DOHH2 (cell line): Measurements from ENCODE around the gene SORBS1.

Source experiments
- H3F3A ChIP-seq: fragments of 200-600 bp; sonication (generic), shearing (Covaris generic); 2 replicates; pipeline ENCODE4 v1.6.0; 2016; ENCODE audit warnings: antibody characterized with exemption, mild to moderate bottlenecking; ENCODE audit not compliant: control insufficient read depth, insufficient read depth
- H3K27ac ChIP-seq: fragments of 200-600 bp; sonication (generic); 2 replicates; pipeline ENCODE4 v1.5.1; 2014; ENCODE audit warnings: low read depth, mild to moderate bottlenecking, low read length, moderate library complexity
- H3K27me3 ChIP-seq: fragments of 200-600 bp; sonication (generic); 2 replicates; pipeline ENCODE4 v1.6.1; 2014; ENCODE audit warnings: mild to moderate bottlenecking, low read length, mixed read lengths; ENCODE audit not compliant: control insufficient read depth
- H3K36me3 ChIP-seq: fragments of 200-600 bp; sonication (generic); 2 replicates; pipeline ENCODE4 v1.6.1; 2014; ENCODE audit warnings: mild to moderate bottlenecking, low read length, moderate library complexity, mixed read lengths; ENCODE audit not compliant: control insufficient read depth
- H3K4me1 ChIP-seq: fragments of 200-600 bp; sonication (generic); 2 replicates; pipeline ENCODE4 v1.6.1; 2014; ENCODE audit warnings: mild to moderate bottlenecking, low read length, mixed read lengths; ENCODE audit not compliant: control insufficient read depth
- H3K4me2 ChIP-seq: fragments of 200-600 bp; sonication (generic); 2 replicates; pipeline ENCODE4 v1.6.0; 2014; ENCODE audit warnings: mild to moderate bottlenecking, low read length, moderate library complexity
- H3K4me3 ChIP-seq: fragments of 200-600 bp; sonication (generic); 2 replicates; pipeline ENCODE4 v1.5.1; 2014; ENCODE audit warnings: mild to moderate bottlenecking, low read length, mixed read lengths
- H3K79me2 ChIP-seq: fragments of 200-600 bp; sonication (generic); 2 replicates; pipeline ENCODE4 v1.6.1; 2014; ENCODE audit warnings: mild to moderate bottlenecking, low read length, mixed read lengths; ENCODE audit not compliant: control insufficient read depth
- H3K9me2 ChIP-seq: fragments of 200-600 bp; sonication (generic); replicated peaks from 2 replicates; pipeline ENCODE4 v1.6.1; 2014; ENCODE audit warnings: mild to moderate bottlenecking, low read length, mixed read lengths; ENCODE audit not compliant: control insufficient read depth
- H3K9me3 ChIP-seq: fragments of 200-600 bp; sonication (generic); 2 replicates; pipeline ENCODE4 v1.6.1; 2014; ENCODE audit warnings: antibody characterized with exemption, low read length, mixed read lengths; ENCODE audit not compliant: control insufficient read depth, insufficient read depth
- H4K20me1 ChIP-seq: fragments of 200-600 bp; sonication (generic); 2 replicates; pipeline ENCODE4 v1.6.0; 2014; ENCODE audit warnings: low read depth, mild to moderate bottlenecking, antibody characterized with exemption, low read length, moderate library complexity; ENCODE audit not compliant: control insufficient read depth, insufficient read depth
- EZH2phosphoT487 ChIP-seq: fragments of 200-600 bp; sonication (generic); IDR thresholded peaks from 2 replicates; pipeline ENCODE4 v1.6.1; 2017; ENCODE audit warnings: borderline replicate concordance, mild to moderate bottlenecking, antibody characterized with exemption, low read length, moderate library complexity, mixed read lengths
- TF ChIP-seq, protein P1 (sequence below): fragments of 200-600 bp; sonication (generic); IDR thresholded peaks from one replicate; pipeline ENCODE4 v1.5.1; 2014; ENCODE audit warnings: antibody characterized with exemption, mild to moderate bottlenecking, low read depth, low read length; ENCODE audit not compliant: poor library complexity, severe bottlenecking

The SORBS1 gene

DNA sequence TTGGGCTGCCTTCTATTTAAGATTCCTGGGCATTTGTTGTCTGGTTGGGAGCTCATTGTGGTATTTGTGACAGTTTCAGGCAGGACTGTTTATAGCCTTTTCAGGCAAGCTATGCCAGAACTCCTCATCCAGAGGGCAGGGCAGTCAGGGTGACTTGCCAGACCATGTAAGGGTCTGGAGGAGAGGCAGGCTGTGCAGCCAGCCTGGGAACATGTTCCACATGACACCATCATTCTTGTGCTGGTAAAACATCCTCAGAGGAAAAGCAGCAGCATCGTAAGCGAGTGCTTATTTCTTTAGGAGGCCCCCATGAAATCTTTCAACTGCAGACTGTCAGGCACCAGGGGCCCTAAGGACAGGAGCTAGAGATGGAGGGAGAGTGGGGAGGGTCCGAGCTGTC, 44.0 kb upstream of the SORBS1 start:
- Histone ChIP-seq H3K27me3 (no peaks in the 10 kb centered on the region), H3K9me3 (no peaks in the 10 kb centered on the region), H3F3A (no peaks in the 10 kb centered on the region; the same call in 1 of the 2 replicates), H4K20me1 (no peaks in the 10 kb centered on the region), H3K4me1 (no peaks in the 10 kb centered on the region), H3K4me3 (no peak overlapping the region), H3K36me3 (peaks cover 44% of the 10 kb centered on the region), H3K4me2 (no peak overlapping the region), H3K9me2 (no peaks in the 10 kb centered on the region), H3K79me2 (no peaks in the 10 kb centered on the region), H3K27ac (no peak overlapping the region)
- TF ChIP-seq, protein P1, sequence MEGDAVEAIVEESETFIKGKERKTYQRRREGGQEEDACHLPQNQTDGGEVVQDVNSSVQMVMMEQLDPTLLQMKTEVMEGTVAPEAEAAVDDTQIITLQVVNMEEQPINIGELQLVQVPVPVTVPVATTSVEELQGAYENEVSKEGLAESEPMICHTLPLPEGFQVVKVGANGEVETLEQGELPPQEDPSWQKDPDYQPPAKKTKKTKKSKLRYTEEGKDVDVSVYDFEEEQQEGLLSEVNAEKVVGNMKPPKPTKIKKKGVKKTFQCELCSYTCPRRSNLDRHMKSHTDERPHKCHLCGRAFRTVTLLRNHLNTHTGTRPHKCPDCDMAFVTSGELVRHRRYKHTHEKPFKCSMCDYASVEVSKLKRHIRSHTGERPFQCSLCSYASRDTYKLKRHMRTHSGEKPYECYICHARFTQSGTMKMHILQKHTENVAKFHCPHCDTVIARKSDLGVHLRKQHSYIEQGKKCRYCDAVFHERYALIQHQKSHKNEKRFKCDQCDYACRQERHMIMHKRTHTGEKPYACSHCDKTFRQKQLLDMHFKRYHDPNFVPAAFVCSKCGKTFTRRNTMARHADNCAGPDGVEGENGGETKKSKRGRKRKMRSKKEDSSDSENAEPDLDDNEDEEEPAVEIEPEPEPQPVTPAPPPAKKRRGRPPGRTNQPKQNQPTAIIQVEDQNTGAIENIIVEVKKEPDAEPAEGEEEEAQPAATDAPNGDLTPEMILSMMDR, result no peak
- no peak for TF ChIP-seq EZH2phosphoT487

DNA sequence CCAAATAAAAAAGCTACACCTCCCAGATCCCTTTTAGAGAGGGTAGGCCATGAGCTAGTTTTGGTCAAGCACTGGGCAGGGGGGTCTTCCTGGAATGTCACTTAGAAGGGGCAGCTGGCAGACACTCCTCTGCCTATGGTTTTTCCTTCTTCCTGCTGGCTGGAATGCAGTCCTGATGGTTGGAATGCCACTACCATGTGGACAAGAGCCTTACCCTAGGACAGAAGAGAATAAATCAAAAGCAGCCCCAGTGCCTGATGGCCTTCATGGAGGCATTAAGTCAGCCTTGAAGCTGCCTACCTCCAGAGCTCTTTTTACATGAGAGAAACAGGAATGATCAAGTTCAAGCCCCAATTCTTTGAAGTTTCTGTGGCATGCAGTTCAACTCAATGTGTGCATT, 43.5 kb upstream of the SORBS1 start:
- Histone ChIP-seq H3K4me2 (no peak overlapping the region), H3F3A (no peaks in the 10 kb centered on the region; the same call in 1 of the 2 replicates), H4K20me1 (no peaks in the 10 kb centered on the region), H3K27ac (no peak overlapping the region), H3K36me3 (peaks cover 39% of the 10 kb centered on the region), H3K4me1 (no peaks in the 10 kb centered on the region), H3K9me3 (no peaks in the 10 kb centered on the region), H3K4me3 (no peak overlapping the region), H3K9me2 (no peaks in the 10 kb centered on the region), H3K79me2 (no peaks in the 10 kb centered on the region), H3K27me3 (no peaks in the 10 kb centered on the region)
- TF ChIP-seq, protein P1, result no peak
- no peak for TF ChIP-seq EZH2phosphoT487

DNA sequence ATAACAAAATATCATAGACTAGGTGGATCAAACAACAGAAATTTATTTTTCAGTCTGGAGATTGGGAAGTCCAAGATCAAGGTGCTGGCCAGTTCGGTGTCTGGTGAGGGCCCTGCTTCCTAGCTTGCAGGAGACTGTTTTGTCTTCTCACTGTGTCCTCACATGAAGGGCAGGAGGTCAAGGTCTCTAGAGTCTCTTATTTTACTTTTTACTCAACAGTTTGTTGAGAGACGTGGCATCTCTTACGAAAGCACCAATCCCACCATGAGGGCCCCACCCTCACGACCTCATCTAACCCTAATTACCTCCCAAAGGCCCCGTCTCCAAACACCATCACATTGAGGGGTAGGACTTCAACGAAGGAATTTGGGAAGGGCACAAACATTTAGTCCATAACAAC, 41.2 kb upstream of the SORBS1 start:
- TF ChIP-seq EZH2phosphoT487, result no peak
- TF ChIP-seq, protein P1, result no peak
- H3F3A ChIP-seq, result no peaks in the 10 kb centered on the region; the same call in 1 of the 2 replicates
- no peak overlapping the region for H3K4me3 ChIP-seq
- no peak overlapping the region for H3K27ac ChIP-seq
- H3K4me1 ChIP-seq, result no peaks in the 10 kb centered on the region
- H3K36me3 ChIP-seq, result peaks cover 22% of the 10 kb centered on the region
- peaks cover 3% of the 10 kb centered on the region; the same call in 1 of the 2 replicates for H3K27me3 ChIP-seq
- H3K9me2 ChIP-seq, result no peaks in the 10 kb centered on the region
- H4K20me1 ChIP-seq, result no peaks in the 10 kb centered on the region
- H3K9me3 ChIP-seq, result no peaks in the 10 kb centered on the region
- no peaks in the 10 kb centered on the region for H3K79me2 ChIP-seq
- H3K4me2 ChIP-seq, result no peak overlapping the region
